Spleen (tissue), 7 donors: ENCODE data around the gene NOXRED1.

Source experiments
- POLR2A ChIP-seq, 3 donors: fragments of 450-650 bp; IDR thresholded peaks; one replicate each; pipeline ENCODE4 v1.5.1; 2017; ENCODE audit warnings: antibody characterized with exemption in 3 of 3, mild to moderate bottlenecking in 1 of 3
- POLR2AphosphoS5 ChIP-seq, 3 donors: sonication (generic); formaldehyde crosslinking; IDR thresholded peaks; one replicate each; pipeline ENCODE4 v1.5.1; 2017; ENCODE audit warnings: antibody characterized with exemption in 3 of 3
- TF ChIP-seq, protein P1 (sequence below), 11 experiments: fragments of 200-600 bp in 7 of 11; fragments of 450-650 bp in 4 of 11; sonication (generic) in 4 of 11; IDR thresholded peaks in 8 of 11; conservative IDR thresholded peaks in 3 of 11; 1 replicate in 7 of 11; 2 replicates in 4 of 11; pipeline versions ENCODE4 v1.4.0 to v1.8.0; 2016 to 2021; ENCODE audit warnings: antibody characterized with exemption in 11 of 11, inconsistent platforms in 4 of 11, mild to moderate bottlenecking in 1 of 11
- donor health status: DM: no; HTN: no; CAD: no; lungs with moderate emphysema.
- donor health status: DM: no; HTN: no; CAD: no.
- donor health status: DM: no; HTN: no; CAD: no.

DNA sequence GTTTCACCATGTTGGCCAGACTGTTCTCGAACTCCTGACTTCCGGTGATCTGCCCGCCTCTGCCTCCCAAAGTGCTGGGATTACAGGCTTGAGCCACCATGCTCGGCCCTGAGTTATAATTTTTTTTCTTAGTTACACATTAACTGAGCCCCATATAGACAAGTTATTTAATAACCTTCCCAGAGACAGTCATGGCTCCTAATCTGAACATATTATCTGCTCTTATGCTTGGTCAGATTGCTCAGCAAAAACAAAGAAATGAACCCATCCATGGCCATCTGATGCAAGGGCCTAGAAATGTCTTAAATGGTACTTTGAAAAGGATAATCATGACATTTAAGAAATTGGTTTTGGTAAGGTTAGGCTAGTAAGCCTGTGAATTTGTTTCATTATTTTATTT is 33.1 kb downstream of the NOXRED1 start:
- TF ChIP-seq POLR2A (IDR thresholded peaks at IDR 0.05) = no peak
- TF ChIP-seq, protein P1, sequence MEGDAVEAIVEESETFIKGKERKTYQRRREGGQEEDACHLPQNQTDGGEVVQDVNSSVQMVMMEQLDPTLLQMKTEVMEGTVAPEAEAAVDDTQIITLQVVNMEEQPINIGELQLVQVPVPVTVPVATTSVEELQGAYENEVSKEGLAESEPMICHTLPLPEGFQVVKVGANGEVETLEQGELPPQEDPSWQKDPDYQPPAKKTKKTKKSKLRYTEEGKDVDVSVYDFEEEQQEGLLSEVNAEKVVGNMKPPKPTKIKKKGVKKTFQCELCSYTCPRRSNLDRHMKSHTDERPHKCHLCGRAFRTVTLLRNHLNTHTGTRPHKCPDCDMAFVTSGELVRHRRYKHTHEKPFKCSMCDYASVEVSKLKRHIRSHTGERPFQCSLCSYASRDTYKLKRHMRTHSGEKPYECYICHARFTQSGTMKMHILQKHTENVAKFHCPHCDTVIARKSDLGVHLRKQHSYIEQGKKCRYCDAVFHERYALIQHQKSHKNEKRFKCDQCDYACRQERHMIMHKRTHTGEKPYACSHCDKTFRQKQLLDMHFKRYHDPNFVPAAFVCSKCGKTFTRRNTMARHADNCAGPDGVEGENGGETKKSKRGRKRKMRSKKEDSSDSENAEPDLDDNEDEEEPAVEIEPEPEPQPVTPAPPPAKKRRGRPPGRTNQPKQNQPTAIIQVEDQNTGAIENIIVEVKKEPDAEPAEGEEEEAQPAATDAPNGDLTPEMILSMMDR (IDR thresholded peaks at IDR 0.05 in 8 of 11, conservative IDR thresholded peaks at IDR 0.05 in 3 of 11) = no peak
- TF ChIP-seq POLR2AphosphoS5 (IDR thresholded peaks at IDR 0.05) = no peak
